ENCODE measurements around the gene RAB26. TPM values are rescaled to one million over a fixed set of nuclear protein-coding genes. Genes with fewer than 3 reads are reported as not detected.
A peak's percentile ranks its signal among the peaks of the same experiment; 100 is the strongest.

Gene RAB26
- total RNA-seq, 2 donors from 2014 or later: 18.2 to 24.5 TPM

DNA sequence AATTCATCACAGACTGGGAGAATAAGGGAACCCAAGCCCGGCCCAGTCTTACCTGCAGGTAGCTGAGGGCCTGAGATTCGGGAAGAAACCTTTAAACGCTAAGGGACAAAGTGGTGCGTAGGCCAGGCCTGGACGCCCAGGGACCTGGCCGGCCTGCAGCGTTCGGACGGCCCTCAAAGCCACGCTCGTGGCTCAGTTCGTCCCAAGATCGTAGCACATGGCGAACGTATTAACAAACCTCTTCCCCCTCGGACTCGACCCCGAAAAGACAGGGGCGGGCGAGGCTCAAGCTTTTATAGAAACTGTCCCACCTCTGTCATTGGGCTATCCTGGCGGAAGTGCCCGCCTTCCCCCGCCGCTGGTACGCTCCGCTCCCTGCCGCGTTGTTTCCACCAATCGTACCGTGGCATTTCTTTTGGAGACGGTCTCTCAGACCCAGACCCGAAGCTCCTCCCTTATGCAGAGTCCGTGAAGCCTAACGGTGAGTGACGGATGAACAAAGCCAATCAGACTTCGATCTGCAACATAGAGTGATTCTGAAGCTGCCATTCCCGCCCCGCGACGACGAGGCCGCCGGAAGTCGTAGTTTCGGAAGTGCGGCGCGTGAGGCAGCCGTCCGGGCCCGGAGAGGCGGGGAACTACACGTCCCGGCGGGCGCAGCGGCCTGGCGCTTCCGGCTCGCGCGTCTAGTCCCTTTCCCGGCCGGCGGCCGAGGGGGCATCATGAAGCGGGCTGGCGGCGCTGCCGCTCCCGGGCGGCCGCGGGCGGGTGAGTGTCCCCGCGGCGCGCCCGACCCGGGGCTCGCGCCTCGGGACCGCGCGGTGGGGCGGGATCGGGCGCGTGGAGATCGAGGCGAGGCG lies 6.9 kb downstream of the RAB26 start, which contains the start of gene TRAF7:
TRAF7 (plus strand) TSS at position 692 of the 860 bp plus-strand sequence. CDS start 8,139 bp downstream, outside the sequence.
- H3K9me3 ChIP-seq: no peaks in the 10 kb centered on the region
- H3K9ac ChIP-seq (ENCODE audit: low read depth in 2 of 2, low read length in 2 of 2): peak within 1 kb of the TSS; percentile 84 to 100
- TF ChIP-seq, protein P1, sequence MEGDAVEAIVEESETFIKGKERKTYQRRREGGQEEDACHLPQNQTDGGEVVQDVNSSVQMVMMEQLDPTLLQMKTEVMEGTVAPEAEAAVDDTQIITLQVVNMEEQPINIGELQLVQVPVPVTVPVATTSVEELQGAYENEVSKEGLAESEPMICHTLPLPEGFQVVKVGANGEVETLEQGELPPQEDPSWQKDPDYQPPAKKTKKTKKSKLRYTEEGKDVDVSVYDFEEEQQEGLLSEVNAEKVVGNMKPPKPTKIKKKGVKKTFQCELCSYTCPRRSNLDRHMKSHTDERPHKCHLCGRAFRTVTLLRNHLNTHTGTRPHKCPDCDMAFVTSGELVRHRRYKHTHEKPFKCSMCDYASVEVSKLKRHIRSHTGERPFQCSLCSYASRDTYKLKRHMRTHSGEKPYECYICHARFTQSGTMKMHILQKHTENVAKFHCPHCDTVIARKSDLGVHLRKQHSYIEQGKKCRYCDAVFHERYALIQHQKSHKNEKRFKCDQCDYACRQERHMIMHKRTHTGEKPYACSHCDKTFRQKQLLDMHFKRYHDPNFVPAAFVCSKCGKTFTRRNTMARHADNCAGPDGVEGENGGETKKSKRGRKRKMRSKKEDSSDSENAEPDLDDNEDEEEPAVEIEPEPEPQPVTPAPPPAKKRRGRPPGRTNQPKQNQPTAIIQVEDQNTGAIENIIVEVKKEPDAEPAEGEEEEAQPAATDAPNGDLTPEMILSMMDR (IDR thresholded peaks at IDR 0.05): no peak
- H3K27me3 ChIP-seq: no peaks in the 10 kb centered on the region
- peaks cover 60% of the 10 kb centered on the region for H3K4me1 ChIP-seq
- intact Hi-C loops (cut with DNase I): no loop called here
- H3K4me3 ChIP-seq: peak within 1 kb of the TSS; percentile 76
- peak within 1 kb of the TSS; percentile 67 for H3K27ac ChIP-seq
- H3K36me3 ChIP-seq: no peaks in the 10 kb centered on the region
- peak; percentile 99 for DNase-seq

GRCh38 chr16:2155977-2156848 lies 7.8 kb downstream of the RAB26 start:
- Histone ChIP-seq H3K9ac (ENCODE audit: low read depth in 2 of 2, low read length in 2 of 2) (peak overlapping the region; percentile 74 to 84), H3K27me3 (no peaks in the 10 kb centered on the region), H3K27ac (peak overlapping the region; percentile 47), H3K4me3 (peak overlapping the region; percentile 69), H3K4me1 (peaks cover 58% of the 10 kb centered on the region), H3K36me3 (no peaks in the 10 kb centered on the region), H3K9me3 (no peaks in the 10 kb centered on the region)
- intact Hi-C loops (cut with DNase I): no loop called here
- TF ChIP-seq, protein P1 (IDR thresholded peaks at IDR 0.05): no peak
- DNase-seq: peak; percentile 39

- no peak for DNase-seq
- Histone ChIP-seq H3K27me3 (no peaks in the 10 kb centered on the region), H3K36me3 (no peaks in the 10 kb centered on the region), H3K9ac (ENCODE audit: low read depth in 2 of 2, low read length in 2 of 2) (peak overlapping the region; percentile 74 to 84), H3K27ac (no peak overlapping the region), H3K4me3 (peak overlapping the region; percentile 69), H3K9me3 (no peaks in the 10 kb centered on the region), H3K4me1 (peaks cover 55% of the 10 kb centered on the region)
- intact Hi-C loops (cut with DNase I): no loop called here
- TF ChIP-seq, protein P1 (IDR thresholded peaks at IDR 0.05): no peak
Measured at GRCh38 chr16:2156849-2157224, 8.4 kb downstream of the RAB26 start.

DNA sequence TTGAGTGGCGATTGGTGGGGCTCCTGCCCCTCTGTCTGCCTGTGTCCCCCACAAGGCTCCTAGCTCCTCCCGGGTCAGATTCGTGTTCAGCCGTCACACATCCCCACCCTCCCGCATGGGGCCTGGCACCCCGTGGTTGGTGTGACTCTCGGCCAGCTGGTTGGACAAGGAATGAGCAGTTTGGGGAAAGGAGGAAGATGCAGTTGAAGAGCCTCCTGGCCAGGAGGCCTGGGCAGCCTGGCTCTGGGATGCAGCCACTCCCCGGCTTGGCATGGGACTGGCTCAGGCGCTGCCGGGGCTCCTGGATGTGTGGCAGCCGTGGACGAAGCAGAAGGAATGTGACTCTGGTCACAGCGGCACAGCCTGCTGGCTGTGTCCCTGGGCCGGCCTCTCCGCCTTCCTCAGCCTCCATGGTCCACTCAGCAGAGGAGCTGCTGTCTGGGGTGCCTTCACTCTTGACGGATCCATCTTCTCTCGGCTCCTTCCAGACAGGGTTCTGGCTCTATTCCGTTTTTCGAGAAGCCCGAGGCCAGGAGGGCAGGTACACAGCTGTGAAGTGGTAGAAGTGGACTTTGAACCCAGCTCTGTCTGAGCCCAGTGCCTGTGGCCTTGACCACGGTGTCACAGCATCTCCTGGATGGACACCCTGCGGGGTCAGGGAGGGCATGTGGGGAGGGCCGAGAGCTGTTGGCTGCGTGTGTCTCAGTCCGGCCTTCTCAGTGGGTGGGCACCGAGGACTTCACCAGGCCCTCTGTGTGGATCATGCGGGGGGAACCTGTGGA lies 9.2 kb downstream of the RAB26 start:
- Histone ChIP-seq H3K27ac (peak overlapping the region; percentile 51), H3K4me1 (peaks cover 55% of the 10 kb centered on the region), H3K9ac (ENCODE audit: low read depth in 2 of 2, low read length in 2 of 2) (peak overlapping the region; percentile 26 to 74), H3K4me3 (no peak overlapping the region), H3K9me3 (no peaks in the 10 kb centered on the region), H3K27me3 (no peaks in the 10 kb centered on the region), H3K36me3 (no peaks in the 10 kb centered on the region)
- TF ChIP-seq, protein P1 (IDR thresholded peaks at IDR 0.05): no peak
- peak; percentile 70 for DNase-seq
- intact Hi-C loops (cut with DNase I): no loop called here

DNA sequence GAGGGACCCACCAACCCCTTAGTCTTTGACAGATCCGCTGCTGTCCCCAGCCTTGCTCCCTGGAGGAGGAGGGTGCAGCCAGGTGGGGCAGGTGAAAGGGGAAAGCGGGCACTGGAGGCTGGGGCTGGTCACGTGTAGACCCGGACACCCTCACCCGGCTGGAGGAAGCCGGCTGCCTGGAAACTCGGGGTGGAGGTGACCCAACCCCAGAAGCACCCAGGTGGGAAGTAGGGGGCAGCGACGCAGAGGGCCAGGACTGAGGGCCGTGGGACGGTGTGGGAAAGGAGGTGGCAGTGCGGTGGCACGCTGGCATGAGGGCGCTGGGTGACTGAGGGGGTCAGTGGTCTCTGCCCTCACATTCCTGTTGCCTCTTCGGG lies 9.8 kb downstream of the RAB26 start:
- intact Hi-C loops (cut with DNase I): no loop called here
- H3K4me1 ChIP-seq: peaks cover 53% of the 10 kb centered on the region
- TF ChIP-seq, protein P1 (IDR thresholded peaks at IDR 0.05): no peak
- H3K4me3 ChIP-seq: no peak overlapping the region
- no peak for DNase-seq
- no peaks in the 10 kb centered on the region for H3K27me3 ChIP-seq
- no peaks in the 10 kb centered on the region for H3K9me3 ChIP-seq
- peak overlapping the region; percentile 39 for H3K27ac ChIP-seq
- no peaks in the 10 kb centered on the region for H3K36me3 ChIP-seq
- H3K9ac ChIP-seq (ENCODE audit: low read depth in 2 of 2, low read length in 2 of 2): peak overlapping the region; percentile 73 to 74

Data from colonic mucosa (tissue), 4 donors.